AG04449 (cell line): ENCODE data around the gene CCDC149.

Experiments
- CTCF ChIA-PET: fragments of 350-600 bp; formaldehyde crosslinking; extraction: SDS; loops from one replicate; lab custom pipeline; 2021; ENCODE audit warnings: antibody characterized with exemption; lab: Yijun Ruan, JAX
- POLR2A ChIA-PET: fragments of 400-600, 350-600 bp; formaldehyde crosslinking; extraction: SDS; loops from one replicate; lab custom pipeline; 2020; ENCODE audit warnings: antibody characterized with exemption, inconsistent platforms; lab: Yijun Ruan, JAX
- DNase-seq: peaks from one replicate; pipeline ENCODE4 v3.0.0-alpha.2; 2010; ENCODE audit warnings: low read depth, low spot score
- H3K4me3 ChIP-seq: 2 replicates; pipeline ENCODE4 v1.5.1; 2011; ENCODE audit warnings: low read depth, mild to moderate bottlenecking, control low read depth, low read length
- TF ChIP-seq, protein P1 (sequence below): IDR thresholded peaks from one replicate; pipeline ENCODE4 v1.5.1; 2011; ENCODE audit warnings: mild to moderate bottlenecking, moderate library complexity, low read length, control low read depth, inconsistent platforms; ENCODE audit not compliant: insufficient read depth; ENCODE audit errors: missing control alignments

Gene CCDC149

DNA sequence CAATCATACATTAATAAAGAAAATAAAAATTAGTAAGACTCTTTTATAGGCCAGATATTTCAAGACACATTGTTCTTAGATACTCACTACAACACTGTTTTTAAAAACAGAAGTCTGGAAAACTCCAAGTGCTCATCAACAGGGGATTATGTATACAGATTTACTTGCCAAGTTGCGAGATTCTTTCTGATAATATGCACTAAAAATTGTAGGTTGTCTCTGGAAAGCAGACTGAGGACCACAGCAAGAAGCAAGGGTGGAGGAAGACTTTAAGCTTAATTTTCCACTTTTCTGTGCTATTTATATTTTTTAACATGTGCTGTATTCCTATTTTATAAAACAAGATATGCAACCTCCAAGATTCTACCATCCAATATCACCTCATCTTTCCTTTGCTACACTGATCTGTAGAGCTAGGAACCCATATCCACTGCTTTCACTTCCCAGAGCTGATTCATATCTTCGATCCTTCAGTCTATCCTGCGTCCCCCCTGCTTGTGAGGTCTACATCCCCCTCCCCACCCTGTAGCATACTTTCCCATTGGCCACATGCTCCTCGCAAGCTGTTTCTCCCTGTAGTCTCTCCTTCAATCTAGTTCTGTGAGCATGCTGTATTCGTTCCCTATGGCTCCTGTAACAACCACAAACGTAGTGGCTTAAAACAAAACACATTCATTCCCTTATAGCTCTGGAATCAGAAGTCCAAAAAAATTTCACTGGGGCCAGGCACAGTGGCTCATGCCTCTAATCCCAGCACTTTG is 101.8 kb downstream of the CCDC149 start:
- no peak overlapping the region for H3K4me3 ChIP-seq
- DNase-seq, result no peak
- POLR2A ChIA-PET, result no interaction called here
- TF ChIP-seq, protein P1, sequence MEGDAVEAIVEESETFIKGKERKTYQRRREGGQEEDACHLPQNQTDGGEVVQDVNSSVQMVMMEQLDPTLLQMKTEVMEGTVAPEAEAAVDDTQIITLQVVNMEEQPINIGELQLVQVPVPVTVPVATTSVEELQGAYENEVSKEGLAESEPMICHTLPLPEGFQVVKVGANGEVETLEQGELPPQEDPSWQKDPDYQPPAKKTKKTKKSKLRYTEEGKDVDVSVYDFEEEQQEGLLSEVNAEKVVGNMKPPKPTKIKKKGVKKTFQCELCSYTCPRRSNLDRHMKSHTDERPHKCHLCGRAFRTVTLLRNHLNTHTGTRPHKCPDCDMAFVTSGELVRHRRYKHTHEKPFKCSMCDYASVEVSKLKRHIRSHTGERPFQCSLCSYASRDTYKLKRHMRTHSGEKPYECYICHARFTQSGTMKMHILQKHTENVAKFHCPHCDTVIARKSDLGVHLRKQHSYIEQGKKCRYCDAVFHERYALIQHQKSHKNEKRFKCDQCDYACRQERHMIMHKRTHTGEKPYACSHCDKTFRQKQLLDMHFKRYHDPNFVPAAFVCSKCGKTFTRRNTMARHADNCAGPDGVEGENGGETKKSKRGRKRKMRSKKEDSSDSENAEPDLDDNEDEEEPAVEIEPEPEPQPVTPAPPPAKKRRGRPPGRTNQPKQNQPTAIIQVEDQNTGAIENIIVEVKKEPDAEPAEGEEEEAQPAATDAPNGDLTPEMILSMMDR, result no peak
- CTCF ChIA-PET, result no interaction called here

DNA sequence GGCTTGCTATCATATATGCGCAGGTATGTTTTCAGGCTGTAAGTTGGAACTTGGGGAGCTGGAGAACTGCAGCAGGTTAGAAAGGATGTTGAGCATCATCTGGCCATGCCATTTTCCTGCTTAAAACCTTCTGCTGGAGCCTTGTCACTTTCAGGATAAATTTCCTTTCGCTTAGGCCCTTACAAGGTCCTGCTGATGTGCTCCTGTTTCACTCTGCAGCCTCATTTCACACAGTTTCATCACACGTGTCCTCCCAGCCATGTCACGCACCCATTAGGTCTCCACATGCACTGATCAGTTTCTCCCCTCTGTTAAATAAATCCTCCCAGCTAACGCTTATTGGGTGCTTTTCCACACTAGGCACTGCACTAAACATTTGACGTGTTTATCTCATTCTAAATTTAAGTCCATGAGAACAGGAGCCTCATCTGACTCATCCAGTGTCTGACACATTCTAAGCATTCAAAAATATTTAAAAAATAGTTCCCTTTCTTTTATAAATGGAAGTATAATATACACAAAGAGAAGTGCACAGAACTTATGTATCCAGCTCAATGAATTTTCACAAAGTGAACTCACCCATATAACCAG is 102.9 kb downstream of the CCDC149 start:
- ChIA-PET CTCF (interaction anchor here (1.7 kb wide), 1 partner anchor 320 kb away, joined by 4 read pairs; no protein-coding TSS in a partner anchor), POLR2A (no interaction called here)
- TF ChIP-seq, protein P1, result no peak
- no peak overlapping the region for H3K4me3 ChIP-seq
- DNase-seq, result peak; percentile 23

DNA sequence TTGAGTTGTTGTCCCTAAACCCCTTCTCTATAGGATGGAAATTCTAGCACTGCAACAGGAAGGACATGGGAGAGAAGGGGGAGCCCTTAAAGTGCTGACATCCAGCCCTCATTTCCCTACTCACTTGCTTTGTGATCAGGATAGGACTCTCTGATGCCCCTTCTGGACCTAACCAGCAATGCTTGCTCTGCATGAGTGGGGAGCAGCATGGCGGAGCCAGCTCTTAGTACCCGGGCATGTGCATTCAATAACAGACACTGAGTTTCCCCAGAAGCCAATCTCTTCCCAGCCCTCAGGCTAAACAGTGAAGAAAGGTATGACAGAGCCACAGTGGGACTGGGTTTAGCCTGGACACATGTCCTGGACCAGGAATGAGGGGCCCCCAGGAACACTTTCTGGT is 103.5 kb downstream of the CCDC149 start:
- TF ChIP-seq, protein P1, result no peak
- DNase-seq, result no peak
- no peak overlapping the region for H3K4me3 ChIP-seq
- CTCF ChIA-PET, result interaction anchor here (1.0 to 1.7 kb wide), 3 partner anchors 15 to 320 kb away, joined by 3 to 4 read pairs (median 3); no protein-coding TSS in a partner anchor
- POLR2A ChIA-PET, result no interaction called here

DNA sequence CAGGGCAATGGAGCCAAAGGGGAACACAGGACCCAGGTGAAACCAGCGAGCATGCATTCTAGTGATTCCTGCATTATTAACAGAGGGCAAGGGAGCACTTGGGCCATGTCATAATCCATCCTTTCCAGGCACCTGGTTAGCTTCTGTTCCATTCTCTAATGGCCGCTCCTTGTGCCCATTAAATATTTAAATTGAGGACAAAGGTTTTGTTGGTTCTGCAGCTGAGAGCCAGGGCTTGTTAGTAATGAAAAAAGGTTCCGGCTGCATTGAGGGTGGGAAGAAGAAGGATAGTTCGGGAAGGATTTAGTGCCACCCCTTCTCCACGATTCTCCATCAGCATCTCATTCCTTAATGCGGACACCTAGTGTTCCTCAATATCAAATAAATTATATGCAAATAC is 103.9 kb downstream of the CCDC149 start:
- ChIA-PET CTCF (interaction anchor here (1.0 to 1.7 kb wide), 3 partner anchors 14 to 319 kb away, joined by 3 to 4 read pairs (median 3); no protein-coding TSS in a partner anchor), POLR2A (no interaction called here)
- DNase-seq, result no peak
- TF ChIP-seq, protein P1, result no peak
- H3K4me3 ChIP-seq, result no peak overlapping the region

DNA sequence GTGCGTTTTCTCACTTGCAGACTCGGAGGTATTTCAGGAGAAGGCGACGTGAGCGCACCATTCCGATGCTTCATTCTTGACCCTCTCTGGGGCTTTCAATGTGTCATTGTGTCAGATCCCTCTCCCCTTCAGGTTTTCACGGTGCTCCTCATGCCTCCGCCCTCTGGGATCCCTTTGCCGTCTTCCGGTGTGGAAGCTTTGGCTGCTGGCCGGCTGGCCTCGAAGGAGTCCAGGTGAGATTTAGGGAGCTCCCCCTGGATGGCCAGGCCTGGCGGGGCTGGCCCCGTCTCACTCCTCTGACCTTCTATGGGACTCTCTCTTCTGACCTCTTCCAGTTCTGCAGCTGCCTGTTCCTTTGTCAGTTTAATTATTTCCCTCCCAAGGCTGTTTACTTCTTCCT is 104.6 kb downstream of the CCDC149 start:
- no peak for DNase-seq
- ChIA-PET CTCF (interaction anchor here (1.0 to 1.6 kb wide), 3 partner anchors 14 to 257 kb away, joined by 3 to 4 read pairs (median 3); no protein-coding TSS in a partner anchor), POLR2A (no interaction called here)
- TF ChIP-seq, protein P1, result no peak
- H3K4me3 ChIP-seq, result no peak overlapping the region

DNA sequence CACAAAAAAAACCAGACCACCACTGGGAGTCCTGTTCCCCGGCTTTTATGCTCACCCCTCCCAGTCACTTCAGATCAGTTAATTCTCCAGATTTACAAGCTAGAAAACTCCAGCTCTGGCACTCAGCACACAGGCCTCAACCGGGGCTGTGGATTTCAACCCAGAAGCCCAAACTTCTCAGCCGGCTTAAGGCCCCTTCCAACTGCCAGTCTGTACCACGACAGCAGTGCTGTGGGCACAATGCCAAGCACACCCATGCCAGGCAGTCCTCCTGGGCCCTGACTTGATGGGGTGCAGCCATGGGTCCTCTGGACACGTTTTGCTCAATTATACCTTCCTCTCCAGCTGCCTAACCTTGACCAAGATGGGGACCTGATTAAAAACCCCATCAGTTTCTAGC is 105.2 kb downstream of the CCDC149 start:
- no peak overlapping the region for H3K4me3 ChIP-seq
- TF ChIP-seq, protein P1, result no peak
- CTCF ChIA-PET, result interaction anchor here (1.0 to 1.6 kb wide), 2 partner anchors 14 to 83 kb away, joined by 3 to 4 read pairs; no protein-coding TSS in a partner anchor
- no peak for DNase-seq
- POLR2A ChIA-PET, result no interaction called here
